DOHH2 (cell line): ENCODE measurements around the gene ARHGEF33.

ENCODE experiments used
- EZH2phosphoT487 ChIP-seq: fragments of 200-600 bp; sonication (generic); IDR thresholded peaks from 2 replicates; pipeline ENCODE4 v1.6.1; 2017; ENCODE audit warnings: borderline replicate concordance, mild to moderate bottlenecking, antibody characterized with exemption, low read length, moderate library complexity, mixed read lengths
- TF ChIP-seq, protein P1 (sequence below): fragments of 200-600 bp; sonication (generic); IDR thresholded peaks from one replicate; pipeline ENCODE4 v1.5.1; 2014; ENCODE audit warnings: antibody characterized with exemption, mild to moderate bottlenecking, low read depth, low read length; ENCODE audit not compliant: poor library complexity, severe bottlenecking

GRCh38 chr2:38959938-38960608 is 70.4 kb downstream of the ARHGEF33 start:
- TF ChIP-seq, protein P1, sequence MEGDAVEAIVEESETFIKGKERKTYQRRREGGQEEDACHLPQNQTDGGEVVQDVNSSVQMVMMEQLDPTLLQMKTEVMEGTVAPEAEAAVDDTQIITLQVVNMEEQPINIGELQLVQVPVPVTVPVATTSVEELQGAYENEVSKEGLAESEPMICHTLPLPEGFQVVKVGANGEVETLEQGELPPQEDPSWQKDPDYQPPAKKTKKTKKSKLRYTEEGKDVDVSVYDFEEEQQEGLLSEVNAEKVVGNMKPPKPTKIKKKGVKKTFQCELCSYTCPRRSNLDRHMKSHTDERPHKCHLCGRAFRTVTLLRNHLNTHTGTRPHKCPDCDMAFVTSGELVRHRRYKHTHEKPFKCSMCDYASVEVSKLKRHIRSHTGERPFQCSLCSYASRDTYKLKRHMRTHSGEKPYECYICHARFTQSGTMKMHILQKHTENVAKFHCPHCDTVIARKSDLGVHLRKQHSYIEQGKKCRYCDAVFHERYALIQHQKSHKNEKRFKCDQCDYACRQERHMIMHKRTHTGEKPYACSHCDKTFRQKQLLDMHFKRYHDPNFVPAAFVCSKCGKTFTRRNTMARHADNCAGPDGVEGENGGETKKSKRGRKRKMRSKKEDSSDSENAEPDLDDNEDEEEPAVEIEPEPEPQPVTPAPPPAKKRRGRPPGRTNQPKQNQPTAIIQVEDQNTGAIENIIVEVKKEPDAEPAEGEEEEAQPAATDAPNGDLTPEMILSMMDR: no peak
- no peak for TF ChIP-seq EZH2phosphoT487
